ENCODE measurements around the gene CD99L2. TPM values are rescaled to one million over a fixed set of nuclear protein-coding genes. Genes with fewer than 3 reads are reported as not detected.

Gene CD99L2
- total RNA-seq, 1 experiment from 2014 or later, result 7.3 TPM

DNA sequence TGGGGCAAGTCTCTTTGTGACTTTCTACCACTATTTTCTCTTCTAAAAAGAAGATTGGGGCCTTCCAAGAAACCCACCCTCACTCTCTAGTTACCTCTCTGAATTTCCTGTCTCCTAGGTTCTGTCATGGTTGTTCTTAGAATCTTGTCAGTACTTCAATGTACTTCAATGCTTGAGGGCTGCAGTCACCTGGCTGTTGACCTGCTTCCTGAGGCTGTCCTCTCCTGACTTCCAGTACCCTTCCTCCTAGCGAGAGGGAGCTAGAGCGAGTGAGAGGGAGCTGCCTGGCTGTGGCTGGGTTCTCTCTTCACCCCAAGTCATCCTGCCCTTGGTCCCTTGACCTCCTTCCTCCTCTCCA, 17.7 kb downstream of the CD99L2 start:
- H3K27me3 Mint-ChIP-seq (ENCODE audit: low read depth), result no peaks in the 10 kb centered on the region
- Histone ChIP-seq H2BK20ac (ENCODE audit: low read depth, low read length, poor library complexity, severe bottlenecking) (no peak overlapping the region), H4K8ac (replicated peaks; ENCODE audit: insufficient read length, low read depth, low read length) (no peak overlapping the region), H3K14ac (ENCODE audit: insufficient read depth, low read length) (no peak overlapping the region), H2BK5ac (ENCODE audit: insufficient read length, low read length) (no peak overlapping the region), H4K20me1 (ENCODE audit: control insufficient read depth, insufficient read depth, insufficient read length) (no peaks in the 10 kb centered on the region), H2BK120ac (ENCODE audit: low read depth, low read length, poor library complexity, severe bottlenecking) (no peak overlapping the region), H3K27me3 (ENCODE audit: insufficient read depth, low read length) (no peaks in the 10 kb centered on the region), H2BK12ac (ENCODE audit: insufficient read length, low read depth, low read length) (no peak overlapping the region), H4K91ac (ENCODE audit: insufficient read length, low read depth, low read length) (no peak overlapping the region), H3K79me1 (ENCODE audit: insufficient read depth, low read depth, low read length, poor library complexity, severe bottlenecking) (peaks cover 3% of the 10 kb centered on the region), H3K9ac (ENCODE audit: extremely low read depth, insufficient read length, low read length) (no peak overlapping the region), H3K23me2 (ENCODE audit: insufficient read length, low read depth, low read length, poor library complexity, severe bottlenecking) (no peaks in the 10 kb centered on the region), H3K27ac (ENCODE audit: insufficient read length, low read depth, low read length) (no peak overlapping the region), H3K4me1 (ENCODE audit: insufficient read depth, low read length) (peaks cover 2% of the 10 kb centered on the region; the same call in 1 of the 2 replicates), H3K4me2 (ENCODE audit: insufficient read depth, insufficient read length, low read length) (no peak overlapping the region), H3K56ac (ENCODE audit: insufficient read length, low read depth, low read length) (no peak overlapping the region), H2BK15ac (ENCODE audit: low read depth, low read length) (no peak overlapping the region), H3K4ac (ENCODE audit: low read depth, low read length) (no peak overlapping the region), H3K9me3 (ENCODE audit: control insufficient read depth, low read depth, low read length) (peaks cover 5% of the 10 kb centered on the region), H3K79me2 (ENCODE audit: insufficient read depth, low read length) (no peaks in the 10 kb centered on the region; the same call in 1 of the 2 replicates), H3T11ph (ENCODE audit: low read length) (no peak overlapping the region), H3K23ac (ENCODE audit: insufficient read length, low read depth, low read length) (no peak overlapping the region), H2AK5ac (ENCODE audit: insufficient read length, low read length) (no peak overlapping the region), H4K5ac (ENCODE audit: insufficient read length, low read depth, low read length) (no peak overlapping the region), H3K18ac (ENCODE audit: insufficient read length, low read depth, low read length) (no peak overlapping the region), H2AFZ (ENCODE audit: low read length) (no peak overlapping the region)
- TF ChIP-seq, protein P1, sequence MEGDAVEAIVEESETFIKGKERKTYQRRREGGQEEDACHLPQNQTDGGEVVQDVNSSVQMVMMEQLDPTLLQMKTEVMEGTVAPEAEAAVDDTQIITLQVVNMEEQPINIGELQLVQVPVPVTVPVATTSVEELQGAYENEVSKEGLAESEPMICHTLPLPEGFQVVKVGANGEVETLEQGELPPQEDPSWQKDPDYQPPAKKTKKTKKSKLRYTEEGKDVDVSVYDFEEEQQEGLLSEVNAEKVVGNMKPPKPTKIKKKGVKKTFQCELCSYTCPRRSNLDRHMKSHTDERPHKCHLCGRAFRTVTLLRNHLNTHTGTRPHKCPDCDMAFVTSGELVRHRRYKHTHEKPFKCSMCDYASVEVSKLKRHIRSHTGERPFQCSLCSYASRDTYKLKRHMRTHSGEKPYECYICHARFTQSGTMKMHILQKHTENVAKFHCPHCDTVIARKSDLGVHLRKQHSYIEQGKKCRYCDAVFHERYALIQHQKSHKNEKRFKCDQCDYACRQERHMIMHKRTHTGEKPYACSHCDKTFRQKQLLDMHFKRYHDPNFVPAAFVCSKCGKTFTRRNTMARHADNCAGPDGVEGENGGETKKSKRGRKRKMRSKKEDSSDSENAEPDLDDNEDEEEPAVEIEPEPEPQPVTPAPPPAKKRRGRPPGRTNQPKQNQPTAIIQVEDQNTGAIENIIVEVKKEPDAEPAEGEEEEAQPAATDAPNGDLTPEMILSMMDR (conservative IDR thresholded peaks at IDR 0.05), result no peak
- H3K9me3 Mint-ChIP-seq, result peaks cover 56 to 75% of the 10 kb centered on the region in 2 experiments
- H3K36me3 Mint-ChIP-seq (ENCODE audit: insufficient read depth in 1 of 3, low read depth in 3 of 3), result peaks cover 10 to 19% (median 13%) of the 10 kb centered on the region in 3 experiments
- no peak overlapping the region; a peak in 1 of 5 replicates for H3K4me3 Mint-ChIP-seq
- H3K27ac Mint-ChIP-seq, result peak overlapping the region in 1 of 3 experiments; percentile 27; a peak in 1 of 7 replicates
- no CpG with 5 or more reads among the region's 2 CpGs for WGBS (ENCODE audit: extremely low coverage, insufficient read length, low lambda C conversion rate)
- no peak for DNase-seq
- 0 out of 4 replicates have a peak, but pooled peaks cover 0 to 2% of the 10 kb centered on the region in 2 experiments for H3K4me1 Mint-ChIP-seq
